Thyroid gland (tissue), 4 donors: Measurements from ENCODE around the gene COX8C. TPM values are rescaled to one million over a fixed set of nuclear protein-coding genes. Genes with fewer than 3 reads are reported as not detected.
A peak's percentile ranks its signal among the peaks of the same experiment; 100 is the strongest.

Source experiments
- DNase-seq, 2 donors: peaks; one replicate each; pipeline ENCODE4 v3.0.0-alpha.2; 2019
- H3K27ac ChIP-seq, 3 donors: fragments of 200-600 bp; sonication (generic); 1 replicate in 2 of 3; 2 replicates in 1 of 3; pipeline ENCODE4 v1.5.1; 2016 to 2019; ENCODE audit warnings: mild to moderate bottlenecking in 1 of 3, moderate library complexity in 1 of 3
- H3K27me3 ChIP-seq: fragments of 200-600 bp; sonication (generic); one replicate; pipeline ENCODE4 v1.5.1; 2019
- H3K36me3 ChIP-seq, 2 donors: fragments of 200-600 bp; sonication (generic); one replicate each; pipeline ENCODE4 v1.5.1; 2016 to 2019
- H3K4me1 ChIP-seq, 2 donors: fragments of 200-600 bp; sonication (generic); one replicate each; pipeline ENCODE4 v1.5.1; 2017 to 2019
- H3K4me3 ChIP-seq, 3 donors: fragments of 200-600 bp; sonication (generic); replicated peaks in 1 of 3; 1 replicate in 2 of 3; 2 replicates in 1 of 3; pipeline ENCODE4 v1.5.1; 2016; ENCODE audit warnings: mild to moderate bottlenecking in 1 of 3
- H3K9me3 ChIP-seq: fragments of 200-600 bp; sonication (generic); one replicate; pipeline ENCODE4 v1.5.1; 2017
- POLR2A ChIP-seq, 2 donors: fragments of 450-650 bp; IDR thresholded peaks; one replicate each; pipeline ENCODE4 v1.6.1; 2017; ENCODE audit warnings: antibody characterized with exemption in 2 of 2, mild to moderate bottlenecking in 2 of 2, moderate library complexity in 1 of 2
- WGBS, 2 donors: methylation state at CpG; one replicate each; pipeline ENCODE4 v1.1.5; 2017; 5-methylcytosine and 5-hydroxymethylcytosine counted together
- intact Hi-C: fragments of 100-400 bp; cut with DNase I; formaldehyde crosslinking; loops from one replicate; pipeline ENCODE4 v1.15.1; 2023
- total RNA-seq, 4 donors: library from RNA; depleted of rRNA; stranded (reverse); fragments of >200 nt; gene quantifications; one replicate each; pipeline ENCODE4 v1.2.3, GENCODE V29; 2016
- TF ChIP-seq, protein P1 (sequence below), 6 experiments: fragments of 200-600 bp in 3 of 6; fragments of 450-650 bp in 3 of 6; sonication (generic) in 3 of 6; IDR thresholded peaks; one replicate each; pipeline ENCODE4 v1.5.1; 2016 to 2019; ENCODE audit warnings: antibody characterized with exemption in 6 of 6, mild to moderate bottlenecking in 2 of 6, inconsistent platforms in 1 of 6, moderate library complexity in 1 of 6

The COX8C gene
- total RNA-seq, 4 donors from 2014 or later = not detected

DNA sequence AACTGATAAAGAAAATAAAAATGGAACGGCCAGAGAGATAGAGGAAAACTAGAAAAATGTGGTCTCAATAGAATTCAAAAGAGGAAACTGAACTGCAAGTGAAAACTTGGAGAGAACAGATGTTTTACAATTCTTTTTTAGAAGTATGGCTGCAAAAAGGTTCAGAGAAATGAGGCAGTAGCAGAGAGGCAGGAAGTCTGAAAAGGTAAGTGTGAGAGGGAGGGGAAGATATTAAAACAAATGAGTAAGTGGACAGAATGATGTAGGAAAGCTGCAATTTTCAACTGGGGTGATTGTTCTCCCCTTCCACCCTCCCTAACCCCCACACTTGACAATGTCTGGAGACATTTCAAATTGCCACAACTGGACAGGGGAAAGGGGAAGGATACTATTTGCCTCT is 27.0 kb upstream of the COX8C start:
- intact Hi-C loops = no loop called here
- TF ChIP-seq, protein P1, sequence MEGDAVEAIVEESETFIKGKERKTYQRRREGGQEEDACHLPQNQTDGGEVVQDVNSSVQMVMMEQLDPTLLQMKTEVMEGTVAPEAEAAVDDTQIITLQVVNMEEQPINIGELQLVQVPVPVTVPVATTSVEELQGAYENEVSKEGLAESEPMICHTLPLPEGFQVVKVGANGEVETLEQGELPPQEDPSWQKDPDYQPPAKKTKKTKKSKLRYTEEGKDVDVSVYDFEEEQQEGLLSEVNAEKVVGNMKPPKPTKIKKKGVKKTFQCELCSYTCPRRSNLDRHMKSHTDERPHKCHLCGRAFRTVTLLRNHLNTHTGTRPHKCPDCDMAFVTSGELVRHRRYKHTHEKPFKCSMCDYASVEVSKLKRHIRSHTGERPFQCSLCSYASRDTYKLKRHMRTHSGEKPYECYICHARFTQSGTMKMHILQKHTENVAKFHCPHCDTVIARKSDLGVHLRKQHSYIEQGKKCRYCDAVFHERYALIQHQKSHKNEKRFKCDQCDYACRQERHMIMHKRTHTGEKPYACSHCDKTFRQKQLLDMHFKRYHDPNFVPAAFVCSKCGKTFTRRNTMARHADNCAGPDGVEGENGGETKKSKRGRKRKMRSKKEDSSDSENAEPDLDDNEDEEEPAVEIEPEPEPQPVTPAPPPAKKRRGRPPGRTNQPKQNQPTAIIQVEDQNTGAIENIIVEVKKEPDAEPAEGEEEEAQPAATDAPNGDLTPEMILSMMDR (IDR thresholded peaks at IDR 0.05) = no peak
- no peak for TF ChIP-seq POLR2A (IDR thresholded peaks at IDR 0.05)
- no peak for DNase-seq
- peak overlapping the region in 1 of 3 donors; percentile 8 for H3K27ac ChIP-seq
- no peaks in the 10 kb centered on the region for H3K27me3 ChIP-seq
- WGBS, 2 donors = 32 to 39% methylated on average over 1 of the region's 1 CpG
- H3K4me3 ChIP-seq = no peak overlapping the region
- H3K36me3 ChIP-seq = no peaks in the 10 kb centered on the region
- peaks cover 54 to 66% of the 10 kb centered on the region in 2 donors for H3K4me1 ChIP-seq
- H3K9me3 ChIP-seq = no peaks in the 10 kb centered on the region

DNA sequence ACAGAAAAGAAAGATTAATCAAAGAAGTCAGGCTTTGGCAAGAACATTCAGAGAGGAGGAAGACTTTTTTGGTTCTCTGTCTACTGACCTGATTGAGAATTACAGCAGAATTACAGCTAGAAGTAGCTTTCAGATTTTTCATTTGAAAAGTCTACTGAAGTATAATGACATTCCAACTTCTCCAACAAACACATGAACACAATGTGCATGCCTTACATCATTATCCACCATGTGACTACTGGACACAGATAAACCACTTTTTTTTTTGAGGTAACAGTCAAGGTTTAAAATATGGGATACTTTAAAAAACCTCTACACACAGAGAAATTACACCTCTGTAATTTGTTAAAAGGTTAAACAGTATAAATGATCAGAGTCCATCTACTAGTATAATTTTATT is 26.5 kb upstream of the COX8C start:
- no peaks in the 10 kb centered on the region for H3K27me3 ChIP-seq
- DNase-seq = no peak
- no peaks in the 10 kb centered on the region for H3K9me3 ChIP-seq
- H3K4me1 ChIP-seq = peaks cover 54 to 66% of the 10 kb centered on the region in 2 donors
- no peaks in the 10 kb centered on the region for H3K36me3 ChIP-seq
- peak overlapping the region in 1 of 3 donors; percentile 8 for H3K27ac ChIP-seq
- TF ChIP-seq, protein P1 (IDR thresholded peaks at IDR 0.05) = no peak
- no peak for TF ChIP-seq POLR2A (IDR thresholded peaks at IDR 0.05)
- no peak overlapping the region for H3K4me3 ChIP-seq
- intact Hi-C loops = no loop called here

GRCh38 chr14:93322929-93323599 is 23.9 kb upstream of the COX8C start:
- peaks cover 39 to 54% of the 10 kb centered on the region in 2 donors for H3K4me1 ChIP-seq
- intact Hi-C loops = no loop called here
- no peaks in the 10 kb centered on the region for H3K27me3 ChIP-seq
- no peaks in the 10 kb centered on the region for H3K36me3 ChIP-seq
- WGBS, 2 donors = 82 to 88% methylated on average over 5 of the region's 5 CpGs
- DNase-seq = no peak
- H3K27ac ChIP-seq = no peak overlapping the region
- H3K4me3 ChIP-seq = no peak overlapping the region
- H3K9me3 ChIP-seq = no peaks in the 10 kb centered on the region
- no peak for TF ChIP-seq POLR2A (IDR thresholded peaks at IDR 0.05)
- TF ChIP-seq, protein P1 (IDR thresholded peaks at IDR 0.05) = no peak

GRCh38 chr14:93323600-93324174 is 23.3 kb upstream of the COX8C start:
- no peaks in the 10 kb centered on the region for H3K36me3 ChIP-seq
- no peaks in the 10 kb centered on the region for H3K9me3 ChIP-seq
- WGBS, 2 donors = 92 to 97% methylated on average over 4 of the region's 4 CpGs
- H3K27me3 ChIP-seq = no peaks in the 10 kb centered on the region
- H3K27ac ChIP-seq = no peak overlapping the region
- peaks cover 33 to 48% of the 10 kb centered on the region in 2 donors for H3K4me1 ChIP-seq
- no peak for DNase-seq
- TF ChIP-seq POLR2A (IDR thresholded peaks at IDR 0.05) = no peak
- TF ChIP-seq, protein P1 (IDR thresholded peaks at IDR 0.05) = no peak
- no peak overlapping the region for H3K4me3 ChIP-seq
- intact Hi-C loops = no loop called here

- no peak for TF ChIP-seq POLR2A (IDR thresholded peaks at IDR 0.05)
- TF ChIP-seq, protein P1 (IDR thresholded peaks at IDR 0.05) = no peak
- Histone ChIP-seq H3K27me3 (no peaks in the 10 kb centered on the region), H3K9me3 (no peaks in the 10 kb centered on the region), H3K4me3 (no peak overlapping the region), H3K4me1 (peaks cover 40 to 45% of the 10 kb centered on the region in 2 donors), H3K27ac (no peak overlapping the region), H3K36me3 (no peaks in the 10 kb centered on the region)
- intact Hi-C loops = no loop called here
- DNase-seq = no peak
- WGBS, 2 donors = 95 to 96% methylated on average over 5 of the region's 5 CpGs
Observed at GRCh38 chr14:93326196-93326595, 20.8 kb upstream of the COX8C start.
